Astrocyte of the cerebellum (primary cell): Measurements from ENCODE around the gene FXN.
"Not testable (repeated sequence)": the region's sequence is repeated elsewhere in the genome, so short reads cannot be mapped to it uniquely, and the experiment has no call there.

ENCODE experiments used
- DNase-seq: peaks from one replicate; pipeline ENCODE4 v3.0.0-alpha.2; 2011; ENCODE audit warnings: low read depth
- H3K4me3 ChIP-seq: 2 replicates; pipeline ENCODE4 v1.5.1; 2011; ENCODE audit warnings: mild to moderate bottlenecking, low read depth, low read length, moderate library complexity
- CTCF ChIP-seq: IDR thresholded peaks from 2 replicates; pipeline ENCODE4 v1.5.1; 2012; ENCODE audit warnings: low read length, low read depth, moderate library complexity, mild to moderate bottlenecking; ENCODE audit errors: missing control alignments
- in situ Hi-C: cut with HindIII; loops from 2 replicates; pipeline ENCODE4 v1.10.0; 2017; ENCODE audit warnings: low sequenced_read_pairs

The FXN gene

DNA sequence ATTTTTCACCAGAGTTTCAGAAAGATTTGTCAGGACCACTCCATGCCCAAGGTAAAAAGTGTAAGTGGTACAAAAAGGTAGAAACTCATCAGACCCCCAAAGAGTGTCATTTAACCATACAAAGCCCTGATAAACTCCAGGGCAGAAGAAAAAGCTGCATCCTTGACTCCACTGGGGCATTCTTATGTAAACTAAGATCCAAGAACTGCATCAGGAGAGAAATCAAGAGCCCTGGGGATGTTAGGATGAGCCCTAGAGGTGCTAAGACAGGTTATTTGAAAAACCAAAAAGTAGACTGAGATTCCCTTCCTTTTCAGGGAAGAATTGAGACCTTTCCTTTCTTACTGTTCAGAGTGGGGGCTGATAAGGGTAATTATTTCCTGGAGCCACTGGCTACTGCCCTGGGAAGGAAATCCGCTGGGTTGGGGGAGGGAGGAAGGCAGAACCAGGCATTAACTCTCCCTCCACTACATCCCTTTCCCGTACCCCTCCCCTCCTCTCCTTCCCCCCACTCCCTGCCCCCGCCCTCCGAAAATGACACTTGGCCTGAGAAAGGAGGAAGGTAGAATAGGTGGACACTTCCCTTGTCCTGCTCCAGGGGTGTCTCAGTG is 54.7 kb downstream of the FXN start:
- no peak for DNase-seq
- no peak overlapping the region for H3K4me3 ChIP-seq
- TF ChIP-seq CTCF, result no peak
- in situ Hi-C loops, result no loop called here

- H3K4me3 ChIP-seq, result no peak overlapping the region
- no peak for TF ChIP-seq CTCF
- in situ Hi-C loops, result no loop called here
- no peak for DNase-seq
Measured at GRCh38 chr9:69090946-69091345, 55.4 kb downstream of the FXN start.

DNA sequence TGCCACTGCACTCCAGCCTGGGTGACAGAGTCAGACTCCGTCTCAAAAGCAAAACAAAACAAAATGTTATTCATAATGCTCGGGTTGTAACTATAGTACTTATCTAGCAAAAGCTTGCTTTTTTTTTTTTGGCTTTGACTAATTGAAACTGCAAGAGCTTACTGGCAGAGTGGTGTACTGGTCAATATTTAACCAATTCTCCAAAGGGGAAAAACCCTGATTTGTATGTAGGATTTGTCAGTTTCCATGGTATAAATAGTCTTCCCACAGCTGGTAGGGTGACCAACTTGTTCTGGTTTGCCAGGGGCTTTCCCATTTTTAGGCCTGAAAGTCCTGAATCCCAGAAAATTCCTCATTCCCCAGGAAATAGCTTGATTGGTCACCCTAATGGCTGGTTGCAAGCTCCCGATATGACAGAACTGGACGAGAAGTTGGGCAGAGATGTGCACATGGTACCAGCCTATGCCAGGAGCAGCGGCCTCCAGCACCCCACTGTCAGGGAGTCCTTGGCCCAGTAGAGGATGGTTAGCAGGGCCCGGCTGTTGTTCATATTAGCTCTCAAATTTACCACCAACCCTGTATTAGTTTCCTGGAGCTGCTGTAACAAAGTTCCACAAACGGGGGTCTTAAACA is 58.0 kb downstream of the FXN start:
- no peak for DNase-seq
- TF ChIP-seq CTCF, result no peak
- no peak overlapping the region for H3K4me3 ChIP-seq
- in situ Hi-C loops, result no loop called here

DNA sequence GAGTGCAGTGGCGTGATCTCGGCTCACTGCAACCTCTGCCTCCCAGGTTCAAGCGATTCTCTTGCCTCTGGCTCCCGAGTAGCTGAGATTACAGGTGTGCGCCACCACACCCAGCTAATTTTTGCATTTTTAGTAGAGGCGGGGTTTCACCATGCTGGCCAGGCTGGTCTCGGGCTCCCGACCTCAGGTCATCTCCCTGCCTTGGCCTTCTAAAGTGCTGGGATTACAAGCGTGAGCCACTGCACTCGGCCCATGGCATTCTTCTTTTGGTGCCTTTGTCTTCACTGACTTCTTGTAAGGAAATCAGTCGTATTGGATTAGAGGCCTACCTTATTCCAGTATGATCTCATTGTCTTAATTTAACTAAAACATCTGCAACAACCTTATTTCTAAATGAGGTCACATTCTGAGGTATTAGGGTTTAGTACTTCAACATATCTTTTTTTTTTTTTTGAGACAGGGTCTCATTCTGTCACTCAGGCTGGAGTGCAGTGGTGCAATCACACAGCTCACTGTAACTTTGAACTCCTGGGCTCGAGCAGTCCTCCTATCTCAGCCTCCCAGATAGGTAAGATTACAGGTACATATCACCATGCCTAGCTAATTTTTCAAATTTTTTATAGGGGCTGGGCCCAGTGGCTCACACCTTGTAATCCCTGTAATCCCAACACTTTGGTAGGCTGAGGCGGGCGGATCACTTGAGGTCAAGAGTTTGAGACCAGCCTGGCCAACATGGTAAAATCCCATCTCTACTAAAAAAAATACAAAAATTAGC is 59.0 kb downstream of the FXN start:
- in situ Hi-C loops, DNase-seq, H3K4me3 ChIP-seq: not testable (repeated sequence)

DNA sequence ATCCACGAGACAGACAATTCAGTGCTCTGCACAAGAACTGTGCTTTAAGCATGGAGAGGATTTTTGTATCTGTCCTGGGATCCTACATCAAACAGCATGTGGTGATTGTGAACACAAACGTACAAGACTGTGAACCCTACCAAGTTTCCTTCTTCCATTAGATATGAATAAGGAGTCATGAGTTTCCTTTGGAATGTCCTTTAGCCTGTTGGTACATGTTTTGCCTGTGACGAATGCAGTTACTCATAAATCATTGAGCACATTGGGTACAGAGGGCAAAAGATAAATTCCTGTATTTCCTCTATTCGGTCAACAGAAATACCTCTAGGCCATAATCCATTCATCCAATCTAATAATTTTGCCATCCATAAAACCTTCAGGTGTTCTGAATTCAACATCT is 61.5 kb downstream of the FXN start:
- DNase-seq, result no peak
- TF ChIP-seq CTCF, result no peak
- no peak overlapping the region for H3K4me3 ChIP-seq
- in situ Hi-C loops, result no loop called here

- in situ Hi-C loops, result no loop called here
- DNase-seq, result no peak
- no peak overlapping the region for H3K4me3 ChIP-seq
- TF ChIP-seq CTCF, result no peak
Measured at GRCh38 chr9:69097923-69098593, 62.5 kb downstream of the FXN start.

- H3K4me3 ChIP-seq, DNase-seq, in situ Hi-C loops: not testable (repeated sequence)
Measured at GRCh38 chr9:69103348-69103996, 67.9 kb downstream of the FXN start.
